Measurements from ENCODE around the gene GPR78.

Gene GPR78

GRCh38 chr4:8580321-8581093 is at the start of gene GPR78:
GPR78 (plus strand) TSS chr4:8580392; CDS start chr4:8580983, 591 bp downstream.
- no peak for DNase-seq

GRCh38 chr4:8532245-8532781 is 47.9 kb upstream of the GPR78 start:
- no peak for DNase-seq

GRCh38 chr4:8533274-8533865 is 46.8 kb upstream of the GPR78 start:
- DNase-seq = no peak

- DNase-seq = no peak
These were observed 46.1 kb upstream of the GPR78 start for GRCh38 chr4:8534129-8534528.

GRCh38 chr4:8534611-8535010 is 45.6 kb upstream of the GPR78 start:
- DNase-seq = no peak

GRCh38 chr4:8536467-8536866 is 43.7 kb upstream of the GPR78 start:
- DNase-seq = no peak

- DNase-seq = no peak
These were observed 43.1 kb upstream of the GPR78 start for GRCh38 chr4:8537041-8537461.

- DNase-seq = no peak
These were observed 42.0 kb upstream of the GPR78 start for GRCh38 chr4:8538076-8538702.

- DNase-seq = no peak
These were observed 41.3 kb upstream of the GPR78 start for GRCh38 chr4:8538703-8539567.

- no peak for DNase-seq
These were observed 40.5 kb upstream of the GPR78 start for GRCh38 chr4:8539661-8540060.

GRCh38 chr4:8540072-8540471 is 40.1 kb upstream of the GPR78 start:
- no peak for DNase-seq

- DNase-seq = no peak
These were observed 39.6 kb upstream of the GPR78 start for GRCh38 chr4:8540586-8540985.

- no peak for DNase-seq
These were observed 39.2 kb upstream of the GPR78 start for GRCh38 chr4:8540991-8541390.

GRCh38 chr4:8541981-8542715 is 38.0 kb upstream of the GPR78 start:
- no peak for DNase-seq

- no peak for DNase-seq
These were observed 37.2 kb upstream of the GPR78 start for GRCh38 chr4:8542776-8543525.

GRCh38 chr4:8543623-8544022 is 36.6 kb upstream of the GPR78 start:
- DNase-seq = no peak

GRCh38 chr4:8544282-8544681 is 35.9 kb upstream of the GPR78 start:
- DNase-seq = no peak

- no peak for DNase-seq
These were observed 35.3 kb upstream of the GPR78 start for GRCh38 chr4:8544741-8545438.

GRCh38 chr4:8545439-8545765 is 34.8 kb upstream of the GPR78 start:
- no peak for DNase-seq

- no peak for DNase-seq
These were observed 33.5 kb upstream of the GPR78 start for GRCh38 chr4:8546766-8547107.
